ENCODE measurements around the gene LRP8.

Gene LRP8

DNA sequence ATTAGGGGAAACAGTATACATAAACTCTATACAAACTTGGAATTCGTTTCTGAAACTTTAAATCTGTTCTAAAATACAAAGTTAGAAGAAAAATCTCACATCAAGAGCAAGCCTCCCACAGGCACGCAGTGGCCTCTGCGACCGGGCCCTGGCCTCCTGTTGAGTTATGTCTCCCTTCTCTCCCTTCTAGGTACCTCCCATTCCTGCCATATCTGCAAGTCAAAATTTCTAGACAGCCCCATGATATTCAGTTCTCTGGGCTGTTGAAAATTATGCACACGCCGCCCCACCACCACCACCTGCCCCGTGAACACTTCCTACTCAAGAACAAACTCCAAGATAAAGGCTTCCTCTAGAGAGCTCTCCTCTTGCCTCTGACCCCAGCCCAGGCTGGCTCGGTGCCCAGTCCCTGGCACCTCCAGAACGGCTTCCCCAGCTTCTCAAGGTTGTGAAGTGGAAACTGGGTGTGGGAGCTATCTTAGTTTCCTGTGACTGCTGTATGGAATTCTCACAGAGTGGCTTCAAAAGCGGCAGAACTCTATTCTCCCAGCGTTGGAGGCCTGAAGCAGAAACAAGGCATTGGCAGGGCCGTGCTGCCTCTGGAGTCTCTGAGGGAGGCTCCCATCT is 37.7 kb upstream of the LRP8 start:
- no peaks in the 10 kb centered on the region for H4K20me1 ChIP-seq (ENCODE audit: insufficient read depth, low read length)
- no peak for TF ChIP-seq EZH2 (optimal IDR thresholded peaks at IDR 0.05; ENCODE audit: low read depth, low read length)
- TF ChIP-seq, protein P1, sequence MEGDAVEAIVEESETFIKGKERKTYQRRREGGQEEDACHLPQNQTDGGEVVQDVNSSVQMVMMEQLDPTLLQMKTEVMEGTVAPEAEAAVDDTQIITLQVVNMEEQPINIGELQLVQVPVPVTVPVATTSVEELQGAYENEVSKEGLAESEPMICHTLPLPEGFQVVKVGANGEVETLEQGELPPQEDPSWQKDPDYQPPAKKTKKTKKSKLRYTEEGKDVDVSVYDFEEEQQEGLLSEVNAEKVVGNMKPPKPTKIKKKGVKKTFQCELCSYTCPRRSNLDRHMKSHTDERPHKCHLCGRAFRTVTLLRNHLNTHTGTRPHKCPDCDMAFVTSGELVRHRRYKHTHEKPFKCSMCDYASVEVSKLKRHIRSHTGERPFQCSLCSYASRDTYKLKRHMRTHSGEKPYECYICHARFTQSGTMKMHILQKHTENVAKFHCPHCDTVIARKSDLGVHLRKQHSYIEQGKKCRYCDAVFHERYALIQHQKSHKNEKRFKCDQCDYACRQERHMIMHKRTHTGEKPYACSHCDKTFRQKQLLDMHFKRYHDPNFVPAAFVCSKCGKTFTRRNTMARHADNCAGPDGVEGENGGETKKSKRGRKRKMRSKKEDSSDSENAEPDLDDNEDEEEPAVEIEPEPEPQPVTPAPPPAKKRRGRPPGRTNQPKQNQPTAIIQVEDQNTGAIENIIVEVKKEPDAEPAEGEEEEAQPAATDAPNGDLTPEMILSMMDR (IDR thresholded peaks at IDR 0.05; ENCODE audit: low read length): no peak
- TF ChIP-seq EZH2phosphoT487 (IDR thresholded peaks at IDR 0.05; ENCODE audit: low read length): no peak
- H3K36me3 ChIP-seq (replicated peaks; ENCODE audit: insufficient read depth, low read length): no peaks in the 10 kb centered on the region
- no peak overlapping the region for H3K27ac ChIP-seq (ENCODE audit: low read length)
- no peak overlapping the region for H3K4me3 ChIP-seq (ENCODE audit: low read length)
- no peaks in the 10 kb centered on the region for H3K9me3 ChIP-seq (replicated peaks; ENCODE audit: insufficient read depth, low read length)
- H3K9ac ChIP-seq (ENCODE audit: low read length): no peak overlapping the region
- no peak overlapping the region for H3K4me2 ChIP-seq (ENCODE audit: low read depth, low read length)
- no peaks in the 10 kb centered on the region for H3K79me2 ChIP-seq (ENCODE audit: low read length)
- H3K4me1 ChIP-seq (ENCODE audit: low read length): peaks cover 8% of the 10 kb centered on the region
- no peak overlapping the region for H2AFZ ChIP-seq (ENCODE audit: low read length)
- no peaks in the 10 kb centered on the region for H3F3A ChIP-seq (ENCODE audit: insufficient read depth, low read length)
- H3K9me2 ChIP-seq (replicated peaks; ENCODE audit: insufficient read depth, low read length): no peaks in the 10 kb centered on the region
- DNase-seq: no peak
- H3K27me3 ChIP-seq (replicated peaks; ENCODE audit: insufficient read depth, low read length): no peaks in the 10 kb centered on the region

DNA sequence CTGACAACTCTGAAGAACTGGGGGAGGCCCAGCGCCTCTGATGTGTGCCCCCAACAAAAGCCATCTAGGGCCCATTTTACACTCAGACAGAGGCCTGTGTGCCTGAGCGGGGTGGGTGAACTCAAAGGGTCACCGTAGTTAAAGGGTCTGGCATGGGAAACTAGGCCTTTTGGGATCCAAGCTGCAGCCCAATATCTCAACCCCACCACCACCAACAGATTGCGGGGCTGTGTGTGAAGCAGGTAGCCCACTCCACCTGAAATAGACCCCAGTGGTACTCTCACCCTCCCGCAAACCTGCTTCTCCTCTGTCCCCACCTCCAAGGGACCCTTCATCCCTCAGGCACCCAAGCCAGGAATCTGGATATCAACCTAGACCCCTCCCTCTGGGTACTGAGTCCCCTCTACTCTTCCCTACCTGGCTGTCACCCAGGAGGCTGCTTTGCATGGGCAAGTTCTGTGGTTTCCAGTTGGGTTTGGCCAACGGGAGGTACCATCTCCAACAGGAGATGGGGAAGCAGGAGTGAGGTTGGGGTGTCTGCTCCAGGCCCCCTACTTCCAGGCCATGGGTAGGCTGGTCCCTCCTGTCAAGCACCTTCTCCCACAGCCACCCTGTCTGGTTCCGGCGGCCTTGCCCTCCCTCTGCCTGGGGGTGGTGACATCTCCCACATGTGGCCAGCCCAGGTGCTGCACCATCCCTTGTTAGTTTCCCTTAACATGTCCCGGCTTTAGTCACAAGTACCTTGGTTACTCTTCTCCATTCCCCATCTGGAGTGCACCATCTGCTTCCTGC is 35.2 kb upstream of the LRP8 start:
- TF ChIP-seq, protein P1 (IDR thresholded peaks at IDR 0.05; ENCODE audit: low read length): no peak
- TF ChIP-seq EZH2phosphoT487 (IDR thresholded peaks at IDR 0.05; ENCODE audit: low read length) (no peak), EZH2 (optimal IDR thresholded peaks at IDR 0.05; ENCODE audit: low read depth, low read length) (no peak)
- DNase-seq: no peak
- H3K27ac ChIP-seq (ENCODE audit: low read length): no peak overlapping the region
- no peaks in the 10 kb centered on the region for H3K9me2 ChIP-seq (replicated peaks; ENCODE audit: insufficient read depth, low read length)
- no peak overlapping the region for H3K4me3 ChIP-seq (ENCODE audit: low read length)
- H3K36me3 ChIP-seq (replicated peaks; ENCODE audit: insufficient read depth, low read length): no peaks in the 10 kb centered on the region
- H4K20me1 ChIP-seq (ENCODE audit: insufficient read depth, low read length): no peaks in the 10 kb centered on the region
- H3K4me1 ChIP-seq (ENCODE audit: low read length): peaks cover 4% of the 10 kb centered on the region; the same call in 1 of the 2 replicates
- no peaks in the 10 kb centered on the region for H3K27me3 ChIP-seq (replicated peaks; ENCODE audit: insufficient read depth, low read length)
- no peak overlapping the region for H3K4me2 ChIP-seq (ENCODE audit: low read depth, low read length)
- H2AFZ ChIP-seq (ENCODE audit: low read length): no peak overlapping the region
- no peaks in the 10 kb centered on the region for H3F3A ChIP-seq (ENCODE audit: insufficient read depth, low read length)
- no peaks in the 10 kb centered on the region for H3K79me2 ChIP-seq (ENCODE audit: low read length)
- no peak overlapping the region for H3K9ac ChIP-seq (ENCODE audit: low read length)
- H3K9me3 ChIP-seq (replicated peaks; ENCODE audit: insufficient read depth, low read length): no peaks in the 10 kb centered on the region

DNA sequence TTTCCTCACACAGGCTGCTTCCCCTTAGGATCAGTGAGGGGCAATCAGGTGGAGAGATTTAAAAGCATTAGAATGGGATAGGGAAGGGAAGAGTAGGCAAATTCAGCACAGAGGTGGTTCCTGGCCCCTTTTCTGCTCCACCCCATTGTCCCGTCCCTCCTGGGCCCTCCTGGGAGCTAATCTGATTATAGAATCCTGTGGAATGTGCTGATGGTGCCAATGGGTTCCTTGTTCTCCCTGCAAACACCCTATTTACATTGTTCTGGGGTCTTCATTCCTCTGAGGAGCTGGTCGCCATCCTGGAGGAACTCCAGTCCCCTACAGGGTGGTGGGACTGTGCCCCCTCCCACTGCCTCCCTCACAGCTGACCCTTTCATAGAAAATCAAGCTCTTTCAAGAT is 34.4 kb upstream of the LRP8 start:
- no peaks in the 10 kb centered on the region for H3K9me2 ChIP-seq (replicated peaks; ENCODE audit: insufficient read depth, low read length)
- no peaks in the 10 kb centered on the region; the same call in 1 of the 2 replicates for H3K4me1 ChIP-seq (ENCODE audit: low read length)
- no peak overlapping the region for H3K27ac ChIP-seq (ENCODE audit: low read length)
- no peak for TF ChIP-seq EZH2phosphoT487 (IDR thresholded peaks at IDR 0.05; ENCODE audit: low read length)
- TF ChIP-seq, protein P1 (IDR thresholded peaks at IDR 0.05; ENCODE audit: low read length): no peak
- TF ChIP-seq EZH2 (optimal IDR thresholded peaks at IDR 0.05; ENCODE audit: low read depth, low read length): no peak
- H3K9me3 ChIP-seq (replicated peaks; ENCODE audit: insufficient read depth, low read length): no peaks in the 10 kb centered on the region
- H3F3A ChIP-seq (ENCODE audit: insufficient read depth, low read length): no peaks in the 10 kb centered on the region
- H3K79me2 ChIP-seq (ENCODE audit: low read length): no peaks in the 10 kb centered on the region
- no peak overlapping the region for H3K4me3 ChIP-seq (ENCODE audit: low read length)
- H3K9ac ChIP-seq (ENCODE audit: low read length): no peak overlapping the region
- no peaks in the 10 kb centered on the region for H3K36me3 ChIP-seq (replicated peaks; ENCODE audit: insufficient read depth, low read length)
- H2AFZ ChIP-seq (ENCODE audit: low read length): no peak overlapping the region
- no peak for DNase-seq
- H4K20me1 ChIP-seq (ENCODE audit: insufficient read depth, low read length): no peaks in the 10 kb centered on the region
- H3K27me3 ChIP-seq (replicated peaks; ENCODE audit: insufficient read depth, low read length): no peaks in the 10 kb centered on the region
- H3K4me2 ChIP-seq (ENCODE audit: low read depth, low read length): no peak overlapping the region

All from MM.1S (cell line).